Keratinocyte (primary cell): Measurements from ENCODE around the gene CENPL. TPM values are rescaled to one million over a fixed set of nuclear protein-coding genes. Genes with fewer than 3 reads are reported as not detected.

Experiments
- DNase-seq: peaks from one replicate; pipeline ENCODE4 v3.0.0-alpha.2; 2011; ENCODE audit warnings: low read depth, missing footprints, low spot score
- FAIRE-seq: peaks from 2 replicates; lab custom pipeline; 2011; peaks lifted over from hg19 to GRCh38; lab: Jason Lieb, UNC
- H2AFZ ChIP-seq: 2 replicates; pipeline ENCODE4 v1.6.0; 2012; ENCODE audit warnings: low read length, control low read depth, inconsistent platforms; ENCODE audit not compliant: control insufficient read depth
- H3K27ac ChIP-seq: 2 replicates; pipeline ENCODE4 v1.5.1; 2011; ENCODE audit warnings: low read length; ENCODE audit not compliant: control insufficient read depth, insufficient read depth
- H3K27me3 ChIP-seq: 3 replicates; pipeline ENCODE4 v1.6.0; 2011; ENCODE audit warnings: low read length; ENCODE audit not compliant: control insufficient read depth, insufficient read depth; ENCODE audit errors: extremely low read depth
- H3K36me3 ChIP-seq, 2 experiments: 2 replicates in 1 of 2; 3 replicates in 1 of 2; pipeline ENCODE4 v1.5.1; 2011; ENCODE audit warnings: low read length in 2 of 2, mild to moderate bottlenecking in 1 of 2; ENCODE audit not compliant: control insufficient read depth in 2 of 2, insufficient read depth in 2 of 2; ENCODE audit errors: extremely low read depth in 1 of 2
- H3K4me1 ChIP-seq: 3 replicates; pipeline ENCODE4 v1.5.1; 2011; ENCODE audit warnings: low read length; ENCODE audit not compliant: control insufficient read depth, insufficient read depth; ENCODE audit errors: extremely low read depth
- H3K4me2 ChIP-seq: 3 replicates; pipeline ENCODE4 v1.6.0; 2011; ENCODE audit warnings: low read depth, low read length; ENCODE audit not compliant: control insufficient read depth, insufficient read depth; ENCODE audit errors: extremely low read depth
- H3K4me3 ChIP-seq, 3 experiments: fragments of 200-600 bp in 1 of 3; sonication (generic) in 1 of 3; 2 replicates in 2 of 3; 3 replicates in 1 of 3; pipeline ENCODE4 v1.5.1; 2011 to 2016; ENCODE audit warnings: low read length in 3 of 3, mild to moderate bottlenecking in 3 of 3, control low read depth in 2 of 3, inconsistent platforms in 1 of 3, low read depth in 1 of 3, mixed read lengths in 1 of 3, mixed run types in 1 of 3, moderate library complexity in 1 of 3; ENCODE audit not compliant: control insufficient read depth in 2 of 3, insufficient read depth in 2 of 3; ENCODE audit errors: extremely low read depth in 1 of 3
- H3K79me2 ChIP-seq: 2 replicates; pipeline ENCODE4 v1.6.0; 2012; ENCODE audit warnings: low read length; ENCODE audit not compliant: control insufficient read depth, insufficient read depth
- H3K9ac ChIP-seq: 3 replicates; pipeline ENCODE4 v1.6.0; 2011; ENCODE audit warnings: low read length; ENCODE audit not compliant: control insufficient read depth, insufficient read depth; ENCODE audit errors: extremely low read depth
- H3K9me1 ChIP-seq: 3 replicates; pipeline ENCODE4 v1.6.0; 2011; ENCODE audit warnings: low read length; ENCODE audit not compliant: control insufficient read depth, insufficient read depth; ENCODE audit errors: extremely low read depth
- H3K9me3 ChIP-seq: 2 replicates; pipeline ENCODE4 v1.5.1; 2012; ENCODE audit warnings: low read depth, low read length; ENCODE audit not compliant: control insufficient read depth
- H4K20me1 ChIP-seq: 3 replicates; pipeline ENCODE4 v1.6.0; 2011; ENCODE audit warnings: low read length; ENCODE audit not compliant: control insufficient read depth, insufficient read depth; ENCODE audit errors: extremely low read depth
- CTCF ChIP-seq, 3 experiments: IDR thresholded peaks in 1 of 3; conservative IDR thresholded peaks in 1 of 3; optimal IDR thresholded peaks in 1 of 3; 2 replicates in 2 of 3; 3 replicates in 1 of 3; pipeline versions ENCODE3 to v1.5.1; 2011; ENCODE audit warnings: low read length in 3 of 3, mild to moderate bottlenecking in 3 of 3, moderate library complexity in 2 of 3, control low read depth in 1 of 3, inconsistent platforms in 1 of 3; ENCODE audit not compliant: insufficient read depth in 2 of 3; ENCODE audit errors: extremely low read depth in 1 of 3
- EZH2 ChIP-seq: IDR thresholded peaks from one replicate; pipeline ENCODE4 v1.6.1; 2012; ENCODE audit warnings: inconsistent platforms, mild to moderate bottlenecking, low read length, moderate library complexity
- dilution Hi-C: fragments of 300-500 bp; cut with MboI; formaldehyde crosslinking; loops from one replicate; pipeline ENCODE4 v1.7.0; 2020; ENCODE audit warnings: low sequenced_read_pairs; ENCODE audit not compliant: extremely low pct_ligation_motif_present
- polyA minus RNA-seq, 3 experiments: library from RNA; depleted of rRNA, polyadenylated mRNA; stranded (reverse); fragments of >200 nt; gene quantifications; 1 replicate in 1 of 3; 2 replicates in 1 of 3; 3 replicates in 1 of 3; pipeline ENCODE4 v1.2.3, GENCODE V29; 2011
- polyA plus RNA-seq, 5 experiments: library from polyadenylated mRNA; depleted of rRNA in 3 of 5; stranded (reverse) in 3 of 5; stranded (forward) in 1 of 5; unstranded in 1 of 5; fragments of >200 nt; gene quantifications; 1 replicate in 1 of 5; 2 replicates in 3 of 5; 3 replicates in 1 of 5; pipeline versions ENCODE4 v1.2.1 to v1.2.3, GENCODE V29; 2011 to 2012; ENCODE audit warnings: missing spikeins in 2 of 5, low read depth in 1 of 5, low replicate concordance in 1 of 5

CENPL gene
- polyA plus RNA-seq (4.9 to 9.4 TPM (median 7.6 TPM) in 3 replicates), polyA minus RNA-seq (1.5 to 13.9 TPM (median 3.6 TPM) in 3 replicates)
- 3.0 TPM for polyA plus RNA-seq (2011; ENCODE audit: low read depth)
- 2.7 and 7.4 TPM in 2 replicates for polyA plus RNA-seq (2011; cell fraction: cytosol; rRNA removed)
- 6.0 and 6.3 TPM in 2 replicates for polyA plus RNA-seq (2011; cell fraction: nucleus; rRNA removed)
- 3.2 and 5.6 TPM in 2 replicates for polyA plus RNA-seq (2012; ENCODE audit: low replicate concordance)
- 3.8 TPM for polyA minus RNA-seq (2011; cell fraction: cytosol; rRNA and poly(A)+ RNA removed)
- 3.5 and 5.3 TPM in 2 replicates for polyA minus RNA-seq (2011; cell fraction: nucleus; rRNA and poly(A)+ RNA removed)

GRCh38 chr1:173824315-173825081, at the start of gene CENPL, which contains the start of gene DARS2:
Gene CENPL, minus strand, starts transcription at chr1:173824883. Its CDS starts 13,584 bp downstream, at chr1:173811299.
Gene DARS2, plus strand, starts transcription at chr1:173824673. Its CDS starts 557 bp downstream, at chr1:173825230.
- peaks cover 44% of the 10 kb centered on the region for H3K79me2 ChIP-seq
- peaks cover 10% of the 10 kb centered on the region for H3K4me1 ChIP-seq
- H3K9ac ChIP-seq: peak within 1 kb of the TSS; percentile 97
- TF ChIP-seq EZH2: no peak
- peak in 1 of 3 experiments; percentile 25 for TF ChIP-seq CTCF (optimal IDR thresholded peaks at IDR 0.05 in 1 of 3, IDR thresholded peaks at IDR 0.05 in 1 of 3, conservative IDR thresholded peaks at IDR 0.05 in 1 of 3; ENCODE audit: extremely low read depth in 1 of 3, insufficient read depth in 2 of 3, low read length in 3 of 3)
- peaks cover 3% of the 10 kb centered on the region for H3K9me1 ChIP-seq
- H3K9me3 ChIP-seq: no peaks in the 10 kb centered on the region
- H3K27ac ChIP-seq: peak within 1 kb of the TSS; percentile 97
- DNase-seq: peak; percentile 45
- peak within 1 kb of the TSS; percentile 75 to 93 (median 79) for H3K4me3 ChIP-seq
- dilution Hi-C loops: no loop called here
- peaks cover 0 to 8% of the 10 kb centered on the region in 2 experiments for H3K36me3 ChIP-seq
- peak within 1 kb of the TSS; percentile 97 for H2AFZ ChIP-seq
- peak; percentile 68 for FAIRE-seq
- peak within 1 kb of the TSS; percentile 97 for H3K4me2 ChIP-seq
- H3K27me3 ChIP-seq: no peaks in the 10 kb centered on the region
- H4K20me1 ChIP-seq: no peaks in the 10 kb centered on the region

GRCh38 chr1:173871500-173871899, 46.8 kb upstream of the CENPL start:
- H2AFZ ChIP-seq: no peak overlapping the region
- H3K9ac ChIP-seq: no peak overlapping the region
- no peak overlapping the region for H3K4me3 ChIP-seq
- no peak for DNase-seq
- peaks cover 5 to 20% of the 10 kb centered on the region in 2 experiments for H3K36me3 ChIP-seq
- H3K4me2 ChIP-seq: no peak overlapping the region
- peaks cover 6% of the 10 kb centered on the region for H4K20me1 ChIP-seq
- H3K79me2 ChIP-seq: peaks cover 21% of the 10 kb centered on the region
- H3K27me3 ChIP-seq: no peaks in the 10 kb centered on the region
- no peaks in the 10 kb centered on the region for H3K9me1 ChIP-seq
- H3K27ac ChIP-seq: no peak overlapping the region
- FAIRE-seq: no peak
- H3K9me3 ChIP-seq: no peaks in the 10 kb centered on the region
- no peak for TF ChIP-seq CTCF (optimal IDR thresholded peaks at IDR 0.05 in 1 of 3, IDR thresholded peaks at IDR 0.05 in 1 of 3, conservative IDR thresholded peaks at IDR 0.05 in 1 of 3; ENCODE audit: extremely low read depth in 1 of 3, insufficient read depth in 2 of 3, low read length in 3 of 3)
- TF ChIP-seq EZH2: no peak
- dilution Hi-C loops: no loop called here
- H3K4me1 ChIP-seq: peaks cover 17% of the 10 kb centered on the region
